Thoracic aorta (tissue), 2 donors: ENCODE measurements around the gene CEP164. TPM values are rescaled to one million over a fixed set of nuclear protein-coding genes. Genes with fewer than 3 reads are reported as not detected.

ENCODE experiments used
- ATAC-seq: fragments of 150-250 bp; one replicate; pipeline ENCODE4 v1.8.0; 2017; ENCODE audit warnings: low read depth; ENCODE audit not compliant: insufficient number of reproducible peaks, low FRiP score
- DNase-seq: peaks from one replicate; pipeline ENCODE4 v3.0.0-alpha.2; 2020; ENCODE audit warnings: low spot score
- H3K27ac ChIP-seq, 2 donors: fragments of 200-600 bp; sonication (generic); 1 replicate in 1 of 2; 2 replicates in 1 of 2; pipeline ENCODE4 v1.5.1; 2016; ENCODE audit warnings: mild to moderate bottlenecking in 2 of 2, moderate library complexity in 2 of 2
- H3K27me3 ChIP-seq: fragments of 200-600 bp; sonication (generic); replicated peaks from 2 replicates; pipeline ENCODE4 v1.6.0; 2016; ENCODE audit warnings: mild to moderate bottlenecking; ENCODE audit not compliant: insufficient read depth
- H3K36me3 ChIP-seq: fragments of 200-600 bp; sonication (generic); one replicate; pipeline ENCODE4 v1.5.1; 2016
- H3K4me1 ChIP-seq, 2 donors: fragments of 200-600 bp; sonication (generic); 1 replicate in 1 of 2; 2 replicates in 1 of 2; pipeline versions ENCODE4 v1.5.1 to v1.6.0; 2016; ENCODE audit warnings: low read depth in 2 of 2, mild to moderate bottlenecking in 1 of 2; ENCODE audit not compliant: control insufficient read depth in 1 of 2
- H3K4me3 ChIP-seq: fragments of 200-600 bp; sonication (generic); 2 replicates; pipeline ENCODE4 v1.5.1; 2016; ENCODE audit warnings: mild to moderate bottlenecking
- H3K9me3 ChIP-seq: fragments of 200-600 bp; sonication (generic); 2 replicates; pipeline ENCODE4 v1.5.1; 2016
- CTCF ChIP-seq: fragments of 200-600 bp; sonication (generic); IDR thresholded peaks from one replicate; pipeline ENCODE4 v1.5.1; 2019; ENCODE audit warnings: antibody characterized with exemption
- total RNA-seq, 2 donors: library from RNA; depleted of rRNA; stranded (reverse); fragments of >200 nt; gene quantifications; one replicate each; pipeline versions ENCODE4 v1.1.0 to v1.2.3, GENCODE V29; 2016

CEP164 gene
- total RNA-seq, 2 donors from 2014 or later, result 27.9 to 53.4 TPM

- Histone ChIP-seq H3K36me3 (peaks cover 37% of the 10 kb centered on the region), H3K27me3 (no peaks in the 10 kb centered on the region), H3K4me1 (no peaks in the 10 kb centered on the region), H3K4me3 (no peak overlapping the region), H3K27ac (no peak overlapping the region), H3K9me3 (peaks cover under 1% of the 10 kb centered on the region)
- no peak for TF ChIP-seq CTCF
- DNase-seq, result no peak
- ATAC-seq, result no peak
Measured at GRCh38 chr11:117410861-117411710, 83.4 kb downstream of the CEP164 start.

GRCh38 chr11:117411736-117412135 is 84.1 kb downstream of the CEP164 start:
- no peaks in the 10 kb centered on the region for H3K4me1 ChIP-seq
- H3K27ac ChIP-seq, result no peak overlapping the region
- no peaks in the 10 kb centered on the region for H3K9me3 ChIP-seq
- H3K36me3 ChIP-seq, result peaks cover 32% of the 10 kb centered on the region
- no peak for DNase-seq
- no peaks in the 10 kb centered on the region for H3K27me3 ChIP-seq
- H3K4me3 ChIP-seq, result no peak overlapping the region
- ATAC-seq, result no peak
- TF ChIP-seq CTCF, result no peak

- Histone ChIP-seq H3K4me3 (no peak overlapping the region), H3K27ac (no peak overlapping the region), H3K27me3 (no peaks in the 10 kb centered on the region), H3K9me3 (no peaks in the 10 kb centered on the region), H3K36me3 (peaks cover 32% of the 10 kb centered on the region), H3K4me1 (no peaks in the 10 kb centered on the region)
- no peak for DNase-seq
- no peak for TF ChIP-seq CTCF
- no peak for ATAC-seq
Measured at GRCh38 chr11:117412176-117412575, 84.5 kb downstream of the CEP164 start.

- Histone ChIP-seq H3K4me3 (no peak overlapping the region), H3K4me1 (no peaks in the 10 kb centered on the region), H3K9me3 (no peaks in the 10 kb centered on the region), H3K27ac (no peak overlapping the region), H3K36me3 (peaks cover 28% of the 10 kb centered on the region), H3K27me3 (no peaks in the 10 kb centered on the region)
- no peak for TF ChIP-seq CTCF
- DNase-seq (no peak), ATAC-seq (no peak)
Measured at GRCh38 chr11:117412653-117413275, 85.1 kb downstream of the CEP164 start.

GRCh38 chr11:117413616-117414015 is 86.0 kb downstream of the CEP164 start:
- Histone ChIP-seq H3K9me3 (no peaks in the 10 kb centered on the region), H3K27ac (no peak overlapping the region), H3K4me3 (no peak overlapping the region), H3K4me1 (no peaks in the 10 kb centered on the region), H3K27me3 (no peaks in the 10 kb centered on the region), H3K36me3 (peaks cover 22% of the 10 kb centered on the region)
- DNase-seq (no peak), ATAC-seq (no peak)
- no peak for TF ChIP-seq CTCF
